C4-2B (cell line): ENCODE results near the gene NFATC4.

Experiments used
- ZFX ChIP-seq: fragments of 450-650 bp; IDR thresholded peaks from 2 replicates; pipeline ENCODE4 v1.6.1; 2017
- TF ChIP-seq, protein P1 (sequence below): fragments of 450-650 bp; conservative IDR thresholded peaks from 2 replicates; pipeline ENCODE4 v1.5.1; 2017; ENCODE audit warnings: mild to moderate bottlenecking

DNA sequence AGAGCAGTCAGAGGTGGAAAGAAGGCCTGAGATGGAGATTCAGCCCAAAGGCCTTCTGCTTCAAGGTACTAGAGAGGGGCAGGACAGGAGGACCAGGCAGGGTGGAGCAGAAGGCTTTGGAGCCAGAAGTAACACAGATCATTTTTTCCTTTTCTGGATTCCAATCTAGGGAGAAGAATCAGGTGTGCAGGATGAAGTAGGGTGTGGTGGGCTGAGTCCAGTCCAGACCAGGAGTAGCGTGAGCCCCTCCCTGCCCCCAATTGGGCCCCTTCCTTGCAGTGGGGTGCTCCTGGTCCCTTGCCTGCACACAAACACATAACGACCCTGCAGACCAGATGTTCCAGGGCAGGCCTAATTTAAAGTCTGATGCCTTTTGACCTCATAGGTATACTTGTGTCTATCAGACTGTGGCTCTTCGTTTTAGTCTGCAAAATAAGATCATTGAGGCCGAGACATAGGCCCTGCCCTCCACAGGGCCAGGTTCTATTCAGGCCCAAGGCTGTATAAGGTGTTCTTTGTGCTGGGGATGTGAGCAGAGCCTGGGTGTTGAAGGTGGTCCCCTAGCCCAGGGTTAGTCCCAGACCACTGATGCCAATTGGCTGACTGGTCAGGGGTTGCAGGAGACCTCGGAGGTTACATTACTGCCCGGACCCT lies 29.8 kb downstream of the NFATC4 start:
- TF ChIP-seq, protein P1, sequence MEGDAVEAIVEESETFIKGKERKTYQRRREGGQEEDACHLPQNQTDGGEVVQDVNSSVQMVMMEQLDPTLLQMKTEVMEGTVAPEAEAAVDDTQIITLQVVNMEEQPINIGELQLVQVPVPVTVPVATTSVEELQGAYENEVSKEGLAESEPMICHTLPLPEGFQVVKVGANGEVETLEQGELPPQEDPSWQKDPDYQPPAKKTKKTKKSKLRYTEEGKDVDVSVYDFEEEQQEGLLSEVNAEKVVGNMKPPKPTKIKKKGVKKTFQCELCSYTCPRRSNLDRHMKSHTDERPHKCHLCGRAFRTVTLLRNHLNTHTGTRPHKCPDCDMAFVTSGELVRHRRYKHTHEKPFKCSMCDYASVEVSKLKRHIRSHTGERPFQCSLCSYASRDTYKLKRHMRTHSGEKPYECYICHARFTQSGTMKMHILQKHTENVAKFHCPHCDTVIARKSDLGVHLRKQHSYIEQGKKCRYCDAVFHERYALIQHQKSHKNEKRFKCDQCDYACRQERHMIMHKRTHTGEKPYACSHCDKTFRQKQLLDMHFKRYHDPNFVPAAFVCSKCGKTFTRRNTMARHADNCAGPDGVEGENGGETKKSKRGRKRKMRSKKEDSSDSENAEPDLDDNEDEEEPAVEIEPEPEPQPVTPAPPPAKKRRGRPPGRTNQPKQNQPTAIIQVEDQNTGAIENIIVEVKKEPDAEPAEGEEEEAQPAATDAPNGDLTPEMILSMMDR, result no peak
- TF ChIP-seq ZFX, result no peak
